Ishikawa (cell line): ENCODE results near the gene N4BP2L2.

Experiments
- CEBPB ChIP-seq: IDR thresholded peaks from 2 replicates; pipeline ENCODE4 v1.6.1; 2012
- EGR1 ChIP-seq: IDR thresholded peaks from 2 replicates; pipeline ENCODE4 v1.6.1; 2012
- EP300 ChIP-seq: IDR thresholded peaks from 2 replicates; pipeline ENCODE4 v1.6.1; 2012; ENCODE audit warnings: borderline replicate concordance
- FOXM1 ChIP-seq: IDR thresholded peaks from 2 replicates; pipeline ENCODE4 v1.6.1; 2012; ENCODE audit warnings: low read depth, borderline replicate concordance
- MAX ChIP-seq: IDR thresholded peaks from 2 replicates; pipeline ENCODE4 v1.6.1; 2012
- RAD21 ChIP-seq: IDR thresholded peaks from 2 replicates; pipeline ENCODE4 v1.6.1; 2012; ENCODE audit warnings: low read depth
- TAF1 ChIP-seq: IDR thresholded peaks from 2 replicates; pipeline ENCODE4 v1.6.1; 2012; ENCODE audit warnings: low read depth, mild to moderate bottlenecking
- TCF12 ChIP-seq: IDR thresholded peaks from 2 replicates; pipeline ENCODE4 v1.6.1; 2012; ENCODE audit warnings: low read depth
- YY1 ChIP-seq: IDR thresholded peaks from 2 replicates; pipeline ENCODE4 v1.6.1; 2012; ENCODE audit warnings: low read depth
- TF ChIP-seq, protein P1 (sequence below): IDR thresholded peaks from 2 replicates; pipeline ENCODE4 v1.6.1; 2012
- TF ChIP-seq, protein P2 (sequence below): IDR thresholded peaks from 2 replicates; pipeline ENCODE4 v1.6.1; 2012; ENCODE audit warnings: low read depth, mild to moderate bottlenecking

DNA sequence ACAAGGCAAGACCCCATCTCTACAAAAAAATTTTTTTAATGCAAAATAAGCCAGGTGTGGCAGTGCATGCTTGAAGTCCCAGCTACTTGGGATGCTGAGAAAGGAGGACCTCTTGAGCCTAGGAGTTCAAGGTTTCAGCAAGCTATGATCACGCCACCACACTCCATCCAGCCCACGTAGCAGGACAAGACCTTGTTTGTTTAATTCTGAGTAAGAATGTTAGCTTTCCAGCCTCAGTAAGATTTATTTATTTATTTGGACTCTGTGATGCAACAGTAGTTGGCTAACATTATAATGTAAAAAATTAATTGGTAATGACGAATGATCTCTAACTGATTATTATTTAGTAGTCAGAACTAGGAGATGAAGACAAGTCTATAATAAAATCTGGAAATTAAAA is 23.3 kb downstream of the N4BP2L2 start:
- no peak for TF ChIP-seq EP300
- TF ChIP-seq TAF1: no peak
- TF ChIP-seq MAX: no peak
- TF ChIP-seq TCF12: no peak
- no peak for TF ChIP-seq YY1
- TF ChIP-seq, protein P1, sequence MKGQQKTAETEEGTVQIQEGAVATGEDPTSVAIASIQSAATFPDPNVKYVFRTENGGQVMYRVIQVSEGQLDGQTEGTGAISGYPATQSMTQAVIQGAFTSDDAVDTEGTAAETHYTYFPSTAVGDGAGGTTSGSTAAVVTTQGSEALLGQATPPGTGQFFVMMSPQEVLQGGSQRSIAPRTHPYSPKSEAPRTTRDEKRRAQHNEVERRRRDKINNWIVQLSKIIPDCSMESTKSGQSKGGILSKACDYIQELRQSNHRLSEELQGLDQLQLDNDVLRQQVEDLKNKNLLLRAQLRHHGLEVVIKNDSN: no peak
- TF ChIP-seq, protein P2, sequence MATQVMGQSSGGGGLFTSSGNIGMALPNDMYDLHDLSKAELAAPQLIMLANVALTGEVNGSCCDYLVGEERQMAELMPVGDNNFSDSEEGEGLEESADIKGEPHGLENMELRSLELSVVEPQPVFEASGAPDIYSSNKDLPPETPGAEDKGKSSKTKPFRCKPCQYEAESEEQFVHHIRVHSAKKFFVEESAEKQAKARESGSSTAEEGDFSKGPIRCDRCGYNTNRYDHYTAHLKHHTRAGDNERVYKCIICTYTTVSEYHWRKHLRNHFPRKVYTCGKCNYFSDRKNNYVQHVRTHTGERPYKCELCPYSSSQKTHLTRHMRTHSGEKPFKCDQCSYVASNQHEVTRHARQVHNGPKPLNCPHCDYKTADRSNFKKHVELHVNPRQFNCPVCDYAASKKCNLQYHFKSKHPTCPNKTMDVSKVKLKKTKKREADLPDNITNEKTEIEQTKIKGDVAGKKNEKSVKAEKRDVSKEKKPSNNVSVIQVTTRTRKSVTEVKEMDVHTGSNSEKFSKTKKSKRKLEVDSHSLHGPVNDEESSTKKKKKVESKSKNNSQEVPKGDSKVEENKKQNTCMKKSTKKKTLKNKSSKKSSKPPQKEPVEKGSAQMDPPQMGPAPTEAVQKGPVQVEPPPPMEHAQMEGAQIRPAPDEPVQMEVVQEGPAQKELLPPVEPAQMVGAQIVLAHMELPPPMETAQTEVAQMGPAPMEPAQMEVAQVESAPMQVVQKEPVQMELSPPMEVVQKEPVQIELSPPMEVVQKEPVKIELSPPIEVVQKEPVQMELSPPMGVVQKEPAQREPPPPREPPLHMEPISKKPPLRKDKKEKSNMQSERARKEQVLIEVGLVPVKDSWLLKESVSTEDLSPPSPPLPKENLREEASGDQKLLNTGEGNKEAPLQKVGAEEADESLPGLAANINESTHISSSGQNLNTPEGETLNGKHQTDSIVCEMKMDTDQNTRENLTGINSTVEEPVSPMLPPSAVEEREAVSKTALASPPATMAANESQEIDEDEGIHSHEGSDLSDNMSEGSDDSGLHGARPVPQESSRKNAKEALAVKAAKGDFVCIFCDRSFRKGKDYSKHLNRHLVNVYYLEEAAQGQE: no peak
- no peak for TF ChIP-seq FOXM1
- no peak for TF ChIP-seq RAD21
- TF ChIP-seq CEBPB: no peak
- TF ChIP-seq EGR1: no peak
